GM12878 (cell line): ENCODE data around the gene TUBB1. TPM values are rescaled to one million over a fixed set of nuclear protein-coding genes. Genes with fewer than 3 reads are reported as not detected.

Experiments used
- BHLHE40 ChIP-seq, 2 experiments: fragments of 450-650 bp in 1 of 2; IDR thresholded peaks; 2 replicates each; pipeline ENCODE4 v1.6.1; 2011 to 2017; ENCODE audit warnings: low read depth in 2 of 2, borderline replicate concordance in 1 of 2, improper control_type of control experiment in 1 of 2, low read length in 1 of 2, mild to moderate bottlenecking in 1 of 2
- CBX3 ChIP-seq: fragments of 200-600 bp; sonication (generic); IDR thresholded peaks from 2 replicates; pipeline ENCODE4 v1.6.1; 2016; ENCODE audit warnings: low read depth, borderline replicate concordance
- CEBPB ChIP-seq, 2 experiments: fragments of 150-350 bp in 1 of 2; IDR thresholded peaks; 2 replicates each; pipeline ENCODE4 v1.6.1; 2012 to 2014; ENCODE audit warnings: low read depth in 2 of 2, low read length in 2 of 2, borderline replicate concordance in 1 of 2, inconsistent platforms in 1 of 2
- ESRRA ChIP-seq: IDR thresholded peaks from 2 replicates; pipeline ENCODE4 v1.6.1; 2012; ENCODE audit warnings: mild to moderate bottlenecking, low read length, improper control_type of control experiment
- IKZF2 ChIP-seq, 2 experiments: fragments of 450-650 bp; IDR thresholded peaks; 2 replicates each; pipeline ENCODE4 v1.6.1; 2017; ENCODE audit warnings: mild to moderate bottlenecking in 2 of 2, moderate library complexity in 2 of 2
- IRF4 ChIP-seq: IDR thresholded peaks from 2 replicates; pipeline ENCODE4 v1.6.1; 2011; ENCODE audit warnings: low read depth, low read length
- NFYB ChIP-seq: IDR thresholded peaks from 2 replicates; pipeline ENCODE4 v1.6.1; 2011; ENCODE audit warnings: low read depth, mild to moderate bottlenecking, low read length, improper control_type of control experiment, moderate library complexity; ENCODE audit not compliant: insufficient read depth
- RAD51 ChIP-seq: fragments of 450-650 bp; IDR thresholded peaks from 2 replicates; pipeline ENCODE4 v1.6.1; 2016; ENCODE audit warnings: moderate library complexity, mild to moderate bottlenecking, inconsistent platforms
- RCOR1 ChIP-seq: conservative IDR thresholded peaks from 2 replicates; pipeline ENCODE4 v1.6.1; 2012; ENCODE audit warnings: low read depth, low read length, improper control_type of control experiment
- SIN3A ChIP-seq: IDR thresholded peaks from 2 replicates; pipeline ENCODE4 v1.6.1; 2012; ENCODE audit warnings: low read depth, low read length, improper control_type of control experiment
- SMAD1 ChIP-seq: fragments of 450-650 bp; IDR thresholded peaks from 2 replicates; pipeline ENCODE4 v1.6.1; 2018; ENCODE audit warnings: mild to moderate bottlenecking, low read depth; ENCODE audit not compliant: partially characterized antibody
- SP1 ChIP-seq: IDR thresholded peaks from one replicate; pipeline ENCODE4 v1.6.1; 2011; ENCODE audit warnings: low read depth, low read length
- SUZ12 ChIP-seq: fragments of 200-600 bp; sonication (generic); IDR thresholded peaks from one replicate; pipeline ENCODE4 v1.6.1; 2018; ENCODE audit warnings: antibody characterized with exemption, mild to moderate bottlenecking; ENCODE audit not compliant: unreplicated experiment
- polyA plus RNA-seq, 11 experiments: library from polyadenylated mRNA; depleted of rRNA in 4 of 11; unstranded in 6 of 11; stranded (reverse) in 5 of 11; fragments of >200 nt; fragmentation: Nextera tagmentation in 4 of 11; fragmentation: Illumina TruSeq in 1 of 11; extraction: Ambion mirVana in 4 of 11; extraction: Trizol in 1 of 11; gene quantifications; 1 replicate in 1 of 11; 2 replicates in 10 of 11; pipeline versions ENCODE4 v1.2.1 to v1.2.3, GENCODE V29; 2011 to 2016; ENCODE audit warnings: inconsistent platforms in 2 of 11, missing spikeins in 2 of 11, low read depth in 1 of 11
- total RNA-seq, 4 experiments: library from RNA; depleted of rRNA in 3 of 4; stranded (reverse); fragments of >200 nt in 3 of 4; fragmentation: Illumina TruSeq in 1 of 4; extraction: Trizol in 1 of 4; gene quantifications; 2 replicates each; pipeline versions ENCODE4 v1.2.1 to v1.2.3, GENCODE V29; 2013 to 2021
- TF ChIP-seq, protein P1 (sequence below): fragments of 450-650 bp; IDR thresholded peaks from 2 replicates; pipeline ENCODE4 v1.6.1; 2018; ENCODE audit warnings: borderline replicate concordance, mild to moderate bottlenecking; ENCODE audit not compliant: partially characterized antibody
- TF ChIP-seq, protein P2 (sequence below): fragments of 450-650 bp; IDR thresholded peaks from 2 replicates; pipeline ENCODE4 v1.6.1; 2016; ENCODE audit warnings: mild to moderate bottlenecking, moderate library complexity, borderline replicate concordance
- TF ChIP-seq, protein P3 (sequence below): IDR thresholded peaks from 2 replicates; pipeline ENCODE4 v1.6.1; 2012; ENCODE audit warnings: low read depth, low read length, improper control_type of control experiment
- TF ChIP-seq, protein P4 (sequence below): fragments of 450-650 bp; formaldehyde crosslinking; IDR thresholded peaks from 2 replicates; pipeline ENCODE4 v1.4.0; 2020; ENCODE audit warnings: mild to moderate bottlenecking, moderate library complexity

The TUBB1 gene
- total and polyA plus RNA-seq, 10 of the 15 experiments (the other 5 are each of a cell fraction or from before 2014, with no cell fraction given): 0.02 to 0.20 (median 0.06) TPM; not detected in 3

- TF ChIP-seq CEBPB (IDR thresholded peaks at IDR 0.05; ENCODE audit: borderline replicate concordance in 1 of 2, low read depth in 2 of 2, low read length in 2 of 2) (no peak), BHLHE40 (IDR thresholded peaks at IDR 0.05; ENCODE audit: borderline replicate concordance in 1 of 2, low read depth in 2 of 2, low read length in 1 of 2) (peak in 1 of 2 experiments; percentile 79; a peak in 2 of 4 replicates), SIN3A (no peak), CBX3 (no peak), SUZ12 (no peak), IRF4 (no peak), SMAD1 (no peak), NFYB (no peak), RCOR1 (no peak), ESRRA (no peak), IKZF2 (IDR thresholded peaks at IDR 0.05) (peak; percentile 65 to 74), RAD51 (no peak), SP1 (no peak)
- TF ChIP-seq, protein P1, sequence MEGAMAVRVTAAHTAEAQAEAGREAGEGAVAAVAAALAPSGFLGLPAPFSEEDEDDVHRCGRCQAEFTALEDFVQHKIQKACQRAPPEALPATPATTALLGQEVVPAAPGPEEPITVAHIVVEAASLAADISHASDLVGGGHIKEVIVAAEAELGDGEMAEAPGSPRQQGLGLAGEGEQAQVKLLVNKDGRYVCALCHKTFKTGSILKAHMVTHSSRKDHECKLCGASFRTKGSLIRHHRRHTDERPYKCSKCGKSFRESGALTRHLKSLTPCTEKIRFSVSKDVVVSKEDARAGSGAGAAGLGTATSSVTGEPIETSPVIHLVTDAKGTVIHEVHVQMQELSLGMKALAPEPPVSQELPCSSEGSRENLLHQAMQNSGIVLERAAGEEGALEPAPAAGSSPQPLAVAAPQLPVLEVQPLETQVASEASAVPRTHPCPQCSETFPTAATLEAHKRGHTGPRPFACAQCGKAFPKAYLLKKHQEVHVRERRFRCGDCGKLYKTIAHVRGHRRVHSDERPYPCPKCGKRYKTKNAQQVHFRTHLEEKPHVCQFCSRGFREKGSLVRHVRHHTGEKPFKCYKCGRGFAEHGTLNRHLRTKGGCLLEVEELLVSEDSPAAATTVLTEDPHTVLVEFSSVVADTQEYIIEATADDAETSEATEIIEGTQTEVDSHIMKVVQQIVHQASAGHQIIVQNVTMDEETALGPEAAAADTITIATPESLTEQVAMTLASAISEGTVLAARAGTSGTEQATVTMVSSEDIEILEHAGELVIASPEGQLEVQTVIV: no peak
- TF ChIP-seq, protein P2, sequence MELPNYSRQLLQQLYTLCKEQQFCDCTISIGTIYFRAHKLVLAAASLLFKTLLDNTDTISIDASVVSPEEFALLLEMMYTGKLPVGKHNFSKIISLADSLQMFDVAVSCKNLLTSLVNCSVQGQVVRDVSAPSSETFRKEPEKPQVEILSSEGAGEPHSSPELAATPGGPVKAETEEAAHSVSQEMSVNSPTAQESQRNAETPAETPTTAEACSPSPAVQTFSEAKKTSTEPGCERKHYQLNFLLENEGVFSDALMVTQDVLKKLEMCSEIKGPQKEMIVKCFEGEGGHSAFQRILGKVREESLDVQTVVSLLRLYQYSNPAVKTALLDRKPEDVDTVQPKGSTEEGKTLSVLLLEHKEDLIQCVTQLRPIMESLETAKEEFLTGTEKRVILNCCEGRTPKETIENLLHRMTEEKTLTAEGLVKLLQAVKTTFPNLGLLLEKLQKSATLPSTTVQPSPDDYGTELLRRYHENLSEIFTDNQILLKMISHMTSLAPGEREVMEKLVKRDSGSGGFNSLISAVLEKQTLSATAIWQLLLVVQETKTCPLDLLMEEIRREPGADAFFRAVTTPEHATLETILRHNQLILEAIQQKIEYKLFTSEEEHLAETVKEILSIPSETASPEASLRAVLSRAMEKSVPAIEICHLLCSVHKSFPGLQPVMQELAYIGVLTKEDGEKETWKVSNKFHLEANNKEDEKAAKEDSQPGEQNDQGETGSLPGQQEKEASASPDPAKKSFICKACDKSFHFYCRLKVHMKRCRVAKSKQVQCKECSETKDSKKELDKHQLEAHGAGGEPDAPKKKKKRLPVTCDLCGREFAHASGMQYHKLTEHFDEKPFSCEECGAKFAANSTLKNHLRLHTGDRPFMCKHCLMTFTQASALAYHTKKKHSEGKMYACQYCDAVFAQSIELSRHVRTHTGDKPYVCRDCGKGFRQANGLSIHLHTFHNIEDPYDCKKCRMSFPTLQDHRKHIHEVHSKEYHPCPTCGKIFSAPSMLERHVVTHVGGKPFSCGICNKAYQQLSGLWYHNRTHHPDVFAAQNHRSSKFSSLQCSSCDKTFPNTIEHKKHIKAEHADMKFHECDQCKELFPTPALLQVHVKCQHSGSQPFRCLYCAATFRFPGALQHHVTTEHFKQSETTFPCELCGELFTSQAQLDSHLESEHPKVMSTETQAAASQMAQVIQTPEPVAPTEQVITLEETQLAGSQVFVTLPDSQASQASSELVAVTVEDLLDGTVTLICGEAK: peak; percentile 43; the same call in 1 of the 2 replicates
- TF ChIP-seq, protein P3, sequence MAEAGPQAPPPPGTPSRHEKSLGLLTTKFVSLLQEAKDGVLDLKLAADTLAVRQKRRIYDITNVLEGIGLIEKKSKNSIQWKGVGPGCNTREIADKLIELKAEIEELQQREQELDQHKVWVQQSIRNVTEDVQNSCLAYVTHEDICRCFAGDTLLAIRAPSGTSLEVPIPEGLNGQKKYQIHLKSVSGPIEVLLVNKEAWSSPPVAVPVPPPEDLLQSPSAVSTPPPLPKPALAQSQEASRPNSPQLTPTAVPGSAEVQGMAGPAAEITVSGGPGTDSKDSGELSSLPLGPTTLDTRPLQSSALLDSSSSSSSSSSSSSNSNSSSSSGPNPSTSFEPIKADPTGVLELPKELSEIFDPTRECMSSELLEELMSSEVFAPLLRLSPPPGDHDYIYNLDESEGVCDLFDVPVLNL: no peak
- TF ChIP-seq, protein P4, sequence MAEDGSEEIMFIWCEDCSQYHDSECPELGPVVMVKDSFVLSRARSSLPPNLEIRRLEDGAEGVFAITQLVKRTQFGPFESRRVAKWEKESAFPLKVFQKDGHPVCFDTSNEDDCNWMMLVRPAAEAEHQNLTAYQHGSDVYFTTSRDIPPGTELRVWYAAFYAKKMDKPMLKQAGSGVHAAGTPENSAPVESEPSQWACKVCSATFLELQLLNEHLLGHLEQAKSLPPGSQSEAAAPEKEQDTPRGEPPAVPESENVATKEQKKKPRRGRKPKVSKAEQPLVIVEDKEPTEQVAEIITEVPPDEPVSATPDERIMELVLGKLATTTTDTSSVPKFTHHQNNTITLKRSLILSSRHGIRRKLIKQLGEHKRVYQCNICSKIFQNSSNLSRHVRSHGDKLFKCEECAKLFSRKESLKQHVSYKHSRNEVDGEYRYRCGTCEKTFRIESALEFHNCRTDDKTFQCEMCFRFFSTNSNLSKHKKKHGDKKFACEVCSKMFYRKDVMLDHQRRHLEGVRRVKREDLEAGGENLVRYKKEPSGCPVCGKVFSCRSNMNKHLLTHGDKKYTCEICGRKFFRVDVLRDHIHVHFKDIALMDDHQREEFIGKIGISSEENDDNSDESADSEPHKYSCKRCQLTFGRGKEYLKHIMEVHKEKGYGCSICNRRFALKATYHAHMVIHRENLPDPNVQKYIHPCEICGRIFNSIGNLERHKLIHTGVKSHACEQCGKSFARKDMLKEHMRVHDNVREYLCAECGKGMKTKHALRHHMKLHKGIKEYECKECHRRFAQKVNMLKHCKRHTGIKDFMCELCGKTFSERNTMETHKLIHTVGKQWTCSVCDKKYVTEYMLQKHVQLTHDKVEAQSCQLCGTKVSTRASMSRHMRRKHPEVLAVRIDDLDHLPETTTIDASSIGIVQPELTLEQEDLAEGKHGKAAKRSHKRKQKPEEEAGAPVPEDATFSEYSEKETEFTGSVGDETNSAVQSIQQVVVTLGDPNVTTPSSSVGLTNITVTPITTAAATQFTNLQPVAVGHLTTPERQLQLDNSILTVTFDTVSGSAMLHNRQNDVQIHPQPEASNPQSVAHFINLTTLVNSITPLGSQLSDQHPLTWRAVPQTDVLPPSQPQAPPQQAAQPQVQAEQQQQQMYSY (CRISPR knock-in tag): no peak
These were observed 38.3 kb upstream of the TUBB1 start, which contains the start of gene NELFCD (continued) for GRCh38 chr20:58980711-58981627.
